Smooth muscle cell (in vitro differentiated cells): ENCODE data around the gene AIP. TPM values are rescaled to one million over a fixed set of nuclear protein-coding genes. Genes with fewer than 3 reads are reported as not detected.

ENCODE experiments used
- DNase-seq: peaks from one replicate; lab custom pipeline; 2025; ENCODE audit not compliant: unreplicated experiment; lab: John Stamatoyannopoulos, UW
- H2AFZ ChIP-seq: fragments of 200-600 bp; sonication (generic); 2 replicates; pipeline ENCODE4 v1.6.0; 2016; ENCODE audit warnings: antibody characterized with exemption, low read depth, mild to moderate bottlenecking
- H3F3A ChIP-seq: fragments of 200-600 bp; sonication (generic); 2 replicates; pipeline ENCODE4 v1.6.0; 2017; ENCODE audit warnings: antibody characterized with exemption, low read depth
- H3K27ac ChIP-seq: fragments of 200-600 bp; sonication (generic); 2 replicates; pipeline ENCODE4 v1.5.1; 2016; ENCODE audit warnings: low read depth, mild to moderate bottlenecking
- H3K27me3 ChIP-seq: fragments of 200-600 bp; sonication (generic); 2 replicates; pipeline ENCODE4 v1.6.1; 2016; ENCODE audit warnings: low read depth, mild to moderate bottlenecking
- H3K36me3 ChIP-seq: fragments of 200-600 bp; sonication (generic); 2 replicates; pipeline ENCODE4 v1.5.1; 2016; ENCODE audit warnings: low read depth
- H3K4me1 ChIP-seq: fragments of 200-600 bp; sonication (generic); 2 replicates; pipeline ENCODE4 v1.5.1; 2016; ENCODE audit warnings: low read depth
- H3K4me2 ChIP-seq: fragments of 200-600 bp; sonication (generic); 2 replicates; pipeline ENCODE4 v1.6.0; 2016; ENCODE audit warnings: mild to moderate bottlenecking
- H3K4me3 ChIP-seq: fragments of 200-600 bp; sonication (generic); 2 replicates; pipeline ENCODE4 v1.5.1; 2016; ENCODE audit warnings: mild to moderate bottlenecking
- H3K79me2 ChIP-seq: fragments of 200-600 bp; sonication (generic); 2 replicates; pipeline ENCODE4 v1.6.0; 2016; ENCODE audit warnings: low read depth, mild to moderate bottlenecking
- H3K9ac ChIP-seq: fragments of 200-600 bp; sonication (generic); 2 replicates; pipeline ENCODE4 v1.6.0; 2016; ENCODE audit warnings: low read depth
- H3K9me3 ChIP-seq: fragments of 200-600 bp; sonication (generic); replicated peaks from 2 replicates; pipeline ENCODE4 v1.5.1; 2016; ENCODE audit warnings: low read depth
- H4K20me1 ChIP-seq: fragments of 200-600 bp; sonication (generic); 2 replicates; pipeline ENCODE4 v1.6.0; 2016; ENCODE audit warnings: low read depth
- CTCF ChIP-seq: fragments of 200-600 bp; sonication (generic); IDR thresholded peaks from 2 replicates; pipeline ENCODE4 v1.5.1; 2017; ENCODE audit warnings: borderline replicate concordance, mild to moderate bottlenecking, antibody characterized with exemption; ENCODE audit not compliant: insufficient read depth, poor library complexity, severe bottlenecking
- WGBS: methylation state at CpG from one replicate; pipeline ENCODE4 v1.1.7; 2016; ENCODE audit warnings: low lambda C conversion rate; 5-methylcytosine and 5-hydroxymethylcytosine counted together
- polyA plus RNA-seq: library from polyadenylated mRNA; unstranded; fragments of >200 nt; fragmentation: Nextera tagmentation; extraction: Ambion mirVana; gene quantifications from 2 replicates; pipeline ENCODE4 v1.2.1, GENCODE V29; 2016
- total RNA-seq: library from RNA; depleted of rRNA; stranded (reverse); fragments of >200 nt; gene quantifications from 2 replicates; pipeline ENCODE4 v1.2.3, GENCODE V29; 2014

AIP gene
- total and polyA plus RNA-seq, 2 experiments from 2014 or later: 36.8 to 61.5 TPM

GRCh38 chr11:67507242-67507863 lies 24.5 kb downstream of the AIP start:
- peaks cover 4% of the 10 kb centered on the region for H3F3A ChIP-seq
- no peak for DNase-seq
- H3K36me3 ChIP-seq: no peaks in the 10 kb centered on the region
- no peaks in the 10 kb centered on the region for H3K27me3 ChIP-seq
- H3K9me3 ChIP-seq: no peaks in the 10 kb centered on the region
- H3K79me2 ChIP-seq: peaks cover 14% of the 10 kb centered on the region
- H3K4me2 ChIP-seq: peak overlapping the region; percentile 79
- no peak overlapping the region for H2AFZ ChIP-seq
- H3K4me3 ChIP-seq: peak overlapping the region; percentile 77
- H3K27ac ChIP-seq: peak overlapping the region; percentile 26
- TF ChIP-seq CTCF: no peak
- H3K9ac ChIP-seq: peak overlapping the region; percentile 0
- H4K20me1 ChIP-seq: peaks cover 17% of the 10 kb centered on the region
- H3K4me1 ChIP-seq: peaks cover 21% of the 10 kb centered on the region
- 26% methylated on average over 33 of the region's 33 CpGs for WGBS

GRCh38 chr11:67507864-67508485 lies 25.1 kb downstream of the AIP start, which contains the start of gene CDK2AP2:
Gene CDK2AP2 (minus strand): TSS chr11:67508162. CDS start chr11:67508082, 80 bp downstream.
- no peaks in the 10 kb centered on the region for H3K27me3 ChIP-seq
- peaks cover 10% of the 10 kb centered on the region for H3K79me2 ChIP-seq
- WGBS: under 1% methylated on average over 51 of the region's 57 CpGs
- H3K4me1 ChIP-seq: peaks cover 20% of the 10 kb centered on the region
- H3K27ac ChIP-seq: peak within 1 kb of the TSS; percentile 95
- H4K20me1 ChIP-seq: peaks cover 11% of the 10 kb centered on the region
- no peak for TF ChIP-seq CTCF
- peak; percentile 94 for DNase-seq
- H3K4me2 ChIP-seq: peak within 1 kb of the TSS; percentile 90
- peak within 1 kb of the TSS; percentile 91 for H2AFZ ChIP-seq
- H3F3A ChIP-seq: peaks cover 4% of the 10 kb centered on the region
- H3K36me3 ChIP-seq: no peaks in the 10 kb centered on the region
- H3K4me3 ChIP-seq: peak within 1 kb of the TSS; percentile 77
- no peaks in the 10 kb centered on the region for H3K9me3 ChIP-seq
- H3K9ac ChIP-seq: peak within 1 kb of the TSS; percentile 96

- TF ChIP-seq CTCF: no peak
- H3F3A ChIP-seq: peaks cover 4% of the 10 kb centered on the region
- H3K4me1 ChIP-seq: peaks cover 14% of the 10 kb centered on the region
- DNase-seq: peak; percentile 94
- peak overlapping the region; percentile 90 for H3K4me2 ChIP-seq
- 3% methylated on average over 51 of the region's 57 CpGs for WGBS
- H3K9ac ChIP-seq: peak overlapping the region; percentile 96
- H3K27ac ChIP-seq: peak overlapping the region; percentile 95
- H3K79me2 ChIP-seq: peaks cover 6% of the 10 kb centered on the region
- H3K9me3 ChIP-seq: no peaks in the 10 kb centered on the region
- H3K36me3 ChIP-seq: no peaks in the 10 kb centered on the region
- H3K27me3 ChIP-seq: no peaks in the 10 kb centered on the region
- H2AFZ ChIP-seq: peak overlapping the region; percentile 91
- H4K20me1 ChIP-seq: peaks cover 4% of the 10 kb centered on the region
- peak overlapping the region; percentile 77 for H3K4me3 ChIP-seq
Observed at GRCh38 chr11:67508486-67509121, 25.8 kb downstream of the AIP start.
